ENCODE measurements around the gene HOXD13. TPM values are rescaled to one million over a fixed set of nuclear protein-coding genes. Genes with fewer than 3 reads are reported as not detected.

HOXD13 gene
- under 0.01 TPM in 1 of 2 replicates, not detected in the other for total RNA-seq

GRCh38 chr2:176092270-176093144, at the start of gene HOXD13:
Gene HOXD13, plus strand, starts transcription at chr2:176092721. Its CDS starts 170 bp downstream, at chr2:176092891.

GRCh38 chr2:176083796-176084261, 8.7 kb upstream of the HOXD13 start, which contains the start of gene EVX2:
Gene EVX2, minus strand, starts transcription at chr2:176083962. Its CDS starts 186 bp downstream, at chr2:176083776.

GRCh38 chr2:176099728-176100546, 7.4 kb downstream of the HOXD13 start, which contains the start of gene HOXD12:
Gene HOXD12, plus strand, starts transcription at chr2:176099795. Its CDS starts 7 bp downstream, at chr2:176099802.

GRCh38 chr2:176106581-176107539, 14.3 kb downstream of the HOXD13 start, which contains the start of gene HOXD11:
Gene HOXD11, plus strand, starts transcription at chr2:176107280. Its CDS starts 76 bp downstream, at chr2:176107356.

GRCh38 chr2:176115883-176116813, 23.6 kb downstream of the HOXD13 start, which contains the start of gene HOXD10:
Gene HOXD10, plus strand, starts transcription at chr2:176116778. Its CDS starts 56 bp downstream, at chr2:176116834.

GRCh38 chr2:176122683-176123410, 30.3 kb downstream of the HOXD13 start, which contains the start of gene HOXD9:
Gene HOXD9, plus strand, starts transcription at chr2:176122719. Its CDS starts 50 bp downstream, at chr2:176122769.

GRCh38 chr2:176128982-176129796, 36.7 kb downstream of the HOXD13 start, which contains the start of gene HOXD8:
Gene HOXD8, plus strand, starts transcription at chr2:176129705. Its CDS starts 662 bp downstream, at chr2:176130367.

Other genes starting within 250 kb of the HOXD13 start
- 5.8 and 10.5 TPM in 2 replicates for gene LNPK, start 90.5 kb upstream of the HOXD13 start, total RNA-seq
- not detected in 2 replicates for gene EVX2, start 8.8 kb upstream of the HOXD13 start, total RNA-seq
- not detected in 2 replicates for gene HOXD12, start 7.1 kb downstream of the HOXD13 start, total RNA-seq
- gene HOXD11, start 14.6 kb downstream of the HOXD13 start, total RNA-seq, result not detected in 2 replicates
- gene HOXD10, start 24.1 kb downstream of the HOXD13 start, total RNA-seq, result under 0.01 and 0.15 TPM in 2 replicates
- 1.3 and 1.4 TPM in 2 replicates for gene HOXD9, start 30.0 kb downstream of the HOXD13 start, total RNA-seq
- 6.2 and 7.8 TPM in 2 replicates for gene HOXD8, start 37.0 kb downstream of the HOXD13 start, total RNA-seq
- 0.65 and 3.5 TPM in 2 replicates for gene HOXD4, start 58.8 kb downstream of the HOXD13 start, total RNA-seq
- 4.2 and 5.9 TPM in 2 replicates for gene HOXD3, start 64.6 kb downstream of the HOXD13 start, total RNA-seq
- 4.3 and 7.8 TPM in 2 replicates for gene HOXD1, start 95.9 kb downstream of the HOXD13 start, total RNA-seq
- gene MTX2, start 176.7 kb downstream of the HOXD13 start, total RNA-seq, result 33.7 and 38.3 TPM in 2 replicates

Data from epithelial cell of umbilical artery (primary cell).